ENCODE data around the gene CFAP77. TPM values are rescaled to one million over a fixed set of nuclear protein-coding genes. Genes with fewer than 3 reads are reported as not detected.

The CFAP77 gene
- polyA plus RNA-seq, 1 donor from 2014 or later, result not detected

DNA sequence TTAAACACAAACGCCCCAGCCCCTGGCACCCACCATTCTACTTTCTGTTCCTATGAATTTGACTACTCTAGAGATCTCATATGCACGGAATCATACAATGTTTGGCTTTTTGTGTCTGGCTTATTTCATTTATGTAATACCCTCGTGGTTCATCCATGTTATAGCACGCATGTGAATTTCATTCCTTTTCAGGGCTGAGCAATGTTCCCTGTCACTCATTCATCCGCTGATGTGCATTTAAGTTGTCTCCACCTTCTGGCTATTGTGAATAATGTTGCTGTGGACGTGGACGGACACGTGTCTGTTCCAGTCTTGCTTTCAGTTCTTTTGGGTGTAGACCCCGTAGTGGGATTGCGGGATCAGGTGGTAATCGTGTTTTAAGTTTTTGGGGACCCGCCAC, 92.5 kb downstream of the CFAP77 start:
- H3K27me3 ChIP-seq (ENCODE audit: insufficient read depth, low read depth, low read length), result peaks cover 3% of the 10 kb centered on the region
- no peak overlapping the region for H3K4me2 ChIP-seq (ENCODE audit: low read length)
- H2AFZ ChIP-seq (ENCODE audit: low read depth, low read length), result no peak overlapping the region
- H3F3A ChIP-seq (ENCODE audit: insufficient read depth, low read length, poor library complexity, severe bottlenecking), result no peaks in the 10 kb centered on the region
- TF ChIP-seq EP300 (conservative IDR thresholded peaks at IDR 0.05; ENCODE audit: poor library complexity, severe bottlenecking) (no peak), POLR2AphosphoS5 (IDR thresholded peaks at IDR 0.05) (no peak), MXI1 (conservative IDR thresholded peaks at IDR 0.05; ENCODE audit: poor library complexity, severe bottlenecking) (no peak), TAF1 (IDR thresholded peaks at IDR 0.05; ENCODE audit: low read depth) (no peak), RAD21 (conservative IDR thresholded peaks at IDR 0.05) (no peak), SMC3 (conservative IDR thresholded peaks at IDR 0.05; ENCODE audit: poor library complexity) (no peak), EZH2 (IDR thresholded peaks at IDR 0.05; ENCODE audit: borderline replicate concordance, insufficient read depth, low read length, poor library complexity, severe bottlenecking) (no peak)
- TF ChIP-seq, protein P1, sequence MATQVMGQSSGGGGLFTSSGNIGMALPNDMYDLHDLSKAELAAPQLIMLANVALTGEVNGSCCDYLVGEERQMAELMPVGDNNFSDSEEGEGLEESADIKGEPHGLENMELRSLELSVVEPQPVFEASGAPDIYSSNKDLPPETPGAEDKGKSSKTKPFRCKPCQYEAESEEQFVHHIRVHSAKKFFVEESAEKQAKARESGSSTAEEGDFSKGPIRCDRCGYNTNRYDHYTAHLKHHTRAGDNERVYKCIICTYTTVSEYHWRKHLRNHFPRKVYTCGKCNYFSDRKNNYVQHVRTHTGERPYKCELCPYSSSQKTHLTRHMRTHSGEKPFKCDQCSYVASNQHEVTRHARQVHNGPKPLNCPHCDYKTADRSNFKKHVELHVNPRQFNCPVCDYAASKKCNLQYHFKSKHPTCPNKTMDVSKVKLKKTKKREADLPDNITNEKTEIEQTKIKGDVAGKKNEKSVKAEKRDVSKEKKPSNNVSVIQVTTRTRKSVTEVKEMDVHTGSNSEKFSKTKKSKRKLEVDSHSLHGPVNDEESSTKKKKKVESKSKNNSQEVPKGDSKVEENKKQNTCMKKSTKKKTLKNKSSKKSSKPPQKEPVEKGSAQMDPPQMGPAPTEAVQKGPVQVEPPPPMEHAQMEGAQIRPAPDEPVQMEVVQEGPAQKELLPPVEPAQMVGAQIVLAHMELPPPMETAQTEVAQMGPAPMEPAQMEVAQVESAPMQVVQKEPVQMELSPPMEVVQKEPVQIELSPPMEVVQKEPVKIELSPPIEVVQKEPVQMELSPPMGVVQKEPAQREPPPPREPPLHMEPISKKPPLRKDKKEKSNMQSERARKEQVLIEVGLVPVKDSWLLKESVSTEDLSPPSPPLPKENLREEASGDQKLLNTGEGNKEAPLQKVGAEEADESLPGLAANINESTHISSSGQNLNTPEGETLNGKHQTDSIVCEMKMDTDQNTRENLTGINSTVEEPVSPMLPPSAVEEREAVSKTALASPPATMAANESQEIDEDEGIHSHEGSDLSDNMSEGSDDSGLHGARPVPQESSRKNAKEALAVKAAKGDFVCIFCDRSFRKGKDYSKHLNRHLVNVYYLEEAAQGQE (IDR thresholded peaks at IDR 0.05; ENCODE audit: borderline replicate concordance), result no peak
- TF ChIP-seq, protein P2, sequence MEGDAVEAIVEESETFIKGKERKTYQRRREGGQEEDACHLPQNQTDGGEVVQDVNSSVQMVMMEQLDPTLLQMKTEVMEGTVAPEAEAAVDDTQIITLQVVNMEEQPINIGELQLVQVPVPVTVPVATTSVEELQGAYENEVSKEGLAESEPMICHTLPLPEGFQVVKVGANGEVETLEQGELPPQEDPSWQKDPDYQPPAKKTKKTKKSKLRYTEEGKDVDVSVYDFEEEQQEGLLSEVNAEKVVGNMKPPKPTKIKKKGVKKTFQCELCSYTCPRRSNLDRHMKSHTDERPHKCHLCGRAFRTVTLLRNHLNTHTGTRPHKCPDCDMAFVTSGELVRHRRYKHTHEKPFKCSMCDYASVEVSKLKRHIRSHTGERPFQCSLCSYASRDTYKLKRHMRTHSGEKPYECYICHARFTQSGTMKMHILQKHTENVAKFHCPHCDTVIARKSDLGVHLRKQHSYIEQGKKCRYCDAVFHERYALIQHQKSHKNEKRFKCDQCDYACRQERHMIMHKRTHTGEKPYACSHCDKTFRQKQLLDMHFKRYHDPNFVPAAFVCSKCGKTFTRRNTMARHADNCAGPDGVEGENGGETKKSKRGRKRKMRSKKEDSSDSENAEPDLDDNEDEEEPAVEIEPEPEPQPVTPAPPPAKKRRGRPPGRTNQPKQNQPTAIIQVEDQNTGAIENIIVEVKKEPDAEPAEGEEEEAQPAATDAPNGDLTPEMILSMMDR (IDR thresholded peaks at IDR 0.05; ENCODE audit: poor library complexity, severe bottlenecking), result no peak
- H3K9me3 ChIP-seq (ENCODE audit: low read length), result no peaks in the 10 kb centered on the region
- no peaks in the 10 kb centered on the region for H3K79me2 ChIP-seq (replicated peaks; ENCODE audit: insufficient read depth, low read length)
- H3K9me2 ChIP-seq (ENCODE audit: insufficient read depth, low read length), result no peaks in the 10 kb centered on the region
- no peaks in the 10 kb centered on the region for H3K36me3 ChIP-seq (ENCODE audit: insufficient read depth, low read length)
- no peak overlapping the region for H3K4me3 ChIP-seq (ENCODE audit: low read length)
- no peaks in the 10 kb centered on the region for H4K20me1 ChIP-seq (ENCODE audit: insufficient read depth)
- no peak overlapping the region for H3K27ac ChIP-seq (ENCODE audit: low read length)
- no peak overlapping the region for H3K9ac ChIP-seq (ENCODE audit: low read length)

DNA sequence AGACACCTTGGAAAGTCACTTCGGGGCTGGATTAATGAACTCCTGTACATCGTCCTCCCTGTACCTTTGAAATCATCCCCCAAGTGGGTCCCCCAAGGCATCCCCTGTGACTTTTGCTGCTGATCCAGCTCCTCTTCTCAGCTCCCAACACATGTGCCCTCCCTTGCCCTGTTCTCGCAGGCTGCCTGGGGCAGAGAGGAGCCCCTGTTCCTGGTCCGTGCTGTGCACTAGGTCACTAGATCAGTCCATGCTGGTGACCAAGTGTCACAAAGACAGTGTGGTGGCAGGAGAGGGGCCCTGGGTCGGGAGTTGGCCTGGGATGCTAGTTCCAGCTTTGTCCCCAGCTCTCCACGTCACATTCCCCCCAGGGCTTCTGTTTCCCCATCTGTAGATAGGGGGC, 93.1 kb downstream of the CFAP77 start:
- H2AFZ ChIP-seq (ENCODE audit: low read depth, low read length), result no peak overlapping the region
- H3K4me3 ChIP-seq (ENCODE audit: low read length), result no peak overlapping the region
- no peaks in the 10 kb centered on the region for H3K79me2 ChIP-seq (replicated peaks; ENCODE audit: insufficient read depth, low read length)
- H3K4me2 ChIP-seq (ENCODE audit: low read length), result no peak overlapping the region
- H3K9ac ChIP-seq (ENCODE audit: low read length), result no peak overlapping the region
- H3K27me3 ChIP-seq (ENCODE audit: insufficient read depth, low read depth, low read length), result peaks cover 3% of the 10 kb centered on the region
- no peaks in the 10 kb centered on the region for H3K9me3 ChIP-seq (ENCODE audit: low read length)
- no peaks in the 10 kb centered on the region for H3K9me2 ChIP-seq (ENCODE audit: insufficient read depth, low read length)
- no peaks in the 10 kb centered on the region for H3F3A ChIP-seq (ENCODE audit: insufficient read depth, low read length, poor library complexity, severe bottlenecking)
- no peaks in the 10 kb centered on the region for H4K20me1 ChIP-seq (ENCODE audit: insufficient read depth)
- TF ChIP-seq MXI1 (conservative IDR thresholded peaks at IDR 0.05; ENCODE audit: poor library complexity, severe bottlenecking) (no peak), POLR2AphosphoS5 (IDR thresholded peaks at IDR 0.05) (no peak)
- TF ChIP-seq, protein P1 (IDR thresholded peaks at IDR 0.05; ENCODE audit: borderline replicate concordance), result no peak
- no peak overlapping the region for H3K27ac ChIP-seq (ENCODE audit: low read length)
- no peaks in the 10 kb centered on the region for H3K36me3 ChIP-seq (ENCODE audit: insufficient read depth, low read length)
